Sigmoid colon (tissue), 4 donors: Measurements from ENCODE around the gene SIX4.

Source experiments
- POLR2A ChIP-seq, 2 donors: fragments of 450-650 bp; IDR thresholded peaks; one replicate each; pipeline ENCODE4 v1.6.1; 2016; ENCODE audit warnings: antibody characterized with exemption in 2 of 2, mild to moderate bottlenecking in 2 of 2, moderate library complexity in 2 of 2
- POLR2AphosphoS5 ChIP-seq, 4 donors: sonication (generic); formaldehyde crosslinking; IDR thresholded peaks; one replicate each; pipeline ENCODE4 v1.6.1; 2017; ENCODE audit warnings: antibody characterized with exemption in 4 of 4
- TF ChIP-seq, protein P1 (sequence below), 4 experiments: fragments of 450-650 bp in 3 of 4; fragments of 200-600 bp in 1 of 4; IDR thresholded peaks; one replicate each; pipeline ENCODE4 v1.5.1; 2016 to 2019; ENCODE audit warnings: antibody characterized with exemption in 4 of 4, mild to moderate bottlenecking in 3 of 4, moderate library complexity in 2 of 4

DNA sequence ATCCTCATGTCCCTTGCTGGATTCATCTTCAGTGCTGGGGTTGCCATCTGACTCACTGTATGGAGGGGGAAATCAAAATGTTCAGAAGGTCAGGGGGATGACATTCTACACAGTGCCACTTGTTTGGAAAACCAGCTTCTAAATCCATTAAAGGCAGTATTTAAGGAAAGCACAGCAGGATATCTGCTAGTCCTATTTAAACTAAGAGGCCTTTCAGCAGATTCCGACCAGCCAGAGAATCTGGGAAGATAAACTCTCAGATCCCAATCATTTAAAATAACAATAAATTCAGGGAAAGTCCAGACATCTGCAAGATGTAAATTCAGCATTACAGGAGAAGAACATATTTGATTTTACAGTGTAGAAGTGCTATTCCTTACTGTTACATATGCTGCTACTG is 3.8 kb downstream of the SIX4 start:
- TF ChIP-seq, protein P1, sequence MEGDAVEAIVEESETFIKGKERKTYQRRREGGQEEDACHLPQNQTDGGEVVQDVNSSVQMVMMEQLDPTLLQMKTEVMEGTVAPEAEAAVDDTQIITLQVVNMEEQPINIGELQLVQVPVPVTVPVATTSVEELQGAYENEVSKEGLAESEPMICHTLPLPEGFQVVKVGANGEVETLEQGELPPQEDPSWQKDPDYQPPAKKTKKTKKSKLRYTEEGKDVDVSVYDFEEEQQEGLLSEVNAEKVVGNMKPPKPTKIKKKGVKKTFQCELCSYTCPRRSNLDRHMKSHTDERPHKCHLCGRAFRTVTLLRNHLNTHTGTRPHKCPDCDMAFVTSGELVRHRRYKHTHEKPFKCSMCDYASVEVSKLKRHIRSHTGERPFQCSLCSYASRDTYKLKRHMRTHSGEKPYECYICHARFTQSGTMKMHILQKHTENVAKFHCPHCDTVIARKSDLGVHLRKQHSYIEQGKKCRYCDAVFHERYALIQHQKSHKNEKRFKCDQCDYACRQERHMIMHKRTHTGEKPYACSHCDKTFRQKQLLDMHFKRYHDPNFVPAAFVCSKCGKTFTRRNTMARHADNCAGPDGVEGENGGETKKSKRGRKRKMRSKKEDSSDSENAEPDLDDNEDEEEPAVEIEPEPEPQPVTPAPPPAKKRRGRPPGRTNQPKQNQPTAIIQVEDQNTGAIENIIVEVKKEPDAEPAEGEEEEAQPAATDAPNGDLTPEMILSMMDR (IDR thresholded peaks at IDR 0.05), result no peak
- TF ChIP-seq POLR2A (IDR thresholded peaks at IDR 0.05) (no peak), POLR2AphosphoS5 (IDR thresholded peaks at IDR 0.05) (no peak)
